ENCODE results near the gene ZGRF1.
"Not testable (repeated sequence)": the region's sequence is repeated elsewhere in the genome, so short reads cannot be mapped to it uniquely, and the experiment has no call there.

ZGRF1 gene

DNA sequence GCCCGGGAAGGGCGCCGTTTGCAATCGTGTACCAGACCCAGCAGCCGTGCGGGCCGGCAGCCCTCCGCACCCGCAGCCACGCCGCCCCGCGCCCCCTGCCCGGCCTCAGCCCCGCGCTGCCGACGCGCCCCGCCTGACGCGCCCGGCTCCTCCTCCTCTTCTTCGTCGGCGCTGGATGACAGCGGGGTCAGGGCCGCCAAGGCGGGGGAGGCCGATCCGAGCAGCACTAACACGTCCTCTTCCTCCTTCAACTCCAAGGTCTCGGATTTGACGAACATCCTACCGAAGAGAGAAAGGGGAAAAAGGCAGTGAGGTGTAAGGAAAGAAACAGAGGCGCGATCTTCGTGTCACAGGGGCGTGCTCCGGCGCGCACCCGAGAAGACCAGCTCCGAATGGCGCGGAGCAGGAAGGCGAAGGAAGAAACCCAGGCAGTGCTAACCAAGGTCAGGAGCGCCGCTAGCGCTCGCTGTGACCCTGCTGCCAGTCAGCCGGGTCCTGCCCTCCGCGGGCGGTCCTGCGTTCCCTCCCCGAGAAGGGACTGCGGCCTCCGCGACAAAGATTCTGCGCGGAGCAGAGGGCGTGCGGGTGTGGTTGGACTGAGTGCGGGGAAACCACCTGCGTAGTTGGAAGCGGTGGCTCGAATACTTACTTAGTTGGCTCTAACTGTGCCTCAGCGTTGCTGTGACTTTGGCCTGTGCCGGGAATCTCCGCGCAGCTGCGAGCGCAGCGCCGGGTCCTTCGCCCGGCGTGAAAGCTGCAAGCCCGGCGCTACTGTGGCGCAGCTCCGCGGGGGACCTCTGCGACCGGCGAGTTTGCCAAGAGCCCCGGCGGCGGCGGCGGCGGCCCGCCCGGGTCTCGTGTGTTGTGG, 121.3 kb downstream of the ZGRF1 start:
- DNase-seq (ENCODE audit: low read depth): no peak

DNA sequence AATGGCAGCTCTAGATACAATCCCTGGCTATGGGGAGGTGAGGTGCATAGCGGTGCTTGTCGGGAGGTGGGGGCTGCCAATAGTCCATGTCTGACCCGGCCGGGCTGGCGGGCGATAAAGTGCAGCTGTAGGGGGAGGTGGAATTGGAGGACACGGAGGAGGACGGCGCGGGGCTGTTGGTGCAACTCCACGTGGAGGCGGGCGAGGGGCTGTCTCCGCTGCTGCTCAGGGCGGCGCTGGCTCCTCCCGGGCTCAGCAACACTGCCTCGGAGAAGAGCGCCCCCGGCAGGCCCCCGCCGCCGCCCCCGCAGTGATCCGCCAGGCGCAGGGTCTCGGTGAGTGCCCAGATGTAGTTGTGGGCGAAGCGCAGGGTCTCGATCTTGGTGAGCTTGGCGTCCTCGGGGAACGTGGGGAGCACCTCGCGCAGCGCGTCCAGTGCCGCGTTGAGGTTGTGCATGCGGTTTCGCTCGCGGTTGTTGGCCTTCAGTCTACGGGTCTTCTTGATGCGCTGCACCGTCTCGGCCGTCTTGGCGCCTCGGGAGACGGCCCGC, 122.0 kb downstream of the ZGRF1 start:
- no peak for DNase-seq (ENCODE audit: low read depth)

DNA sequence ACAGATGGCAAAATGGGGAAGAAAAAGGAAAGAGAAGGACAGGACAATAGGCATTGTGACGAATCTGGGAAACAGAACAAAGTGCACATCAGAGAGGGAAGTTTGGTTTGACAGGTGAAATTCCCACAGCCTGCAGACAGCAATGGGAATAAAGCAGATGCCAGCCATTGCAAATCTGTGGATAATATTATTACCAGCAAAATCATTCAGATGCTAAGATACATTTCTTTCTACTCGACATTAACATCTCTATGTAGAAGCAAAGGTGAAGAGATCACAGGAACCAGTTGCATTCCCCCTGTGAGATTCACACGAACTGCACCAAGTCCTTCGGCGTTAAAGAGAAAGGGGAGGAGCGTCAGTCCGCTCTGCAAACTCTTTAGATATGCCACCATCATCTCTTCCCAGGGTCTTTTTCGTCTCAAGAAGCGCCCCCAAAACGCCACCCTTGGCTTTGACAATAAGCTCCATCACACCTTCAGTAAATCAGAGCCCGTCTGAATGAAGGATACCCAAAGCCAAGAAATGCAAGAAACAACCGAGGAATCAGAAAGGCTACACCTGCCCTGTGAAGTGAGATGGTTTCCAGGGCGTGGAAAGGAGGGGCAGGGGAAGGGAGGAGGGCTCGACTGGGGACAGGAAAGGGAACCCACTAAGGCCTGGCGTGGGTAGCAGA, 122.6 kb downstream of the ZGRF1 start:
- no peak for DNase-seq (ENCODE audit: low read depth)

DNA sequence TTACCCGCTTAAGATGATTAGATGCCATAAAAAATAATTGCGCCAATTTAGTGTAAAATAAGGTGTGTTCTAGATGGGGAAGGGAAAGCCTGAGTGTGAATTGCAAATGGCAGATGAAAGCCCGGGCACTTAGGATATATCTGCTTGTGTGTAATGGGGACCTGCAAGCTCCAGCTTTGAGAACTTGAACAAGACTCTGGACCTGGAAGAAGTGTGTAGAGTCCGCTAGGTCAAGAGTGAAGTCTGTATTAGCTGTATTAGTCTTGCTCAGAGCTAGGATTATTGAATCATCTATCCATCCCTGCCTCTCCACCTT, 124.9 kb downstream of the ZGRF1 start:
- DNase-seq (ENCODE audit: low read depth): no peak

DNA sequence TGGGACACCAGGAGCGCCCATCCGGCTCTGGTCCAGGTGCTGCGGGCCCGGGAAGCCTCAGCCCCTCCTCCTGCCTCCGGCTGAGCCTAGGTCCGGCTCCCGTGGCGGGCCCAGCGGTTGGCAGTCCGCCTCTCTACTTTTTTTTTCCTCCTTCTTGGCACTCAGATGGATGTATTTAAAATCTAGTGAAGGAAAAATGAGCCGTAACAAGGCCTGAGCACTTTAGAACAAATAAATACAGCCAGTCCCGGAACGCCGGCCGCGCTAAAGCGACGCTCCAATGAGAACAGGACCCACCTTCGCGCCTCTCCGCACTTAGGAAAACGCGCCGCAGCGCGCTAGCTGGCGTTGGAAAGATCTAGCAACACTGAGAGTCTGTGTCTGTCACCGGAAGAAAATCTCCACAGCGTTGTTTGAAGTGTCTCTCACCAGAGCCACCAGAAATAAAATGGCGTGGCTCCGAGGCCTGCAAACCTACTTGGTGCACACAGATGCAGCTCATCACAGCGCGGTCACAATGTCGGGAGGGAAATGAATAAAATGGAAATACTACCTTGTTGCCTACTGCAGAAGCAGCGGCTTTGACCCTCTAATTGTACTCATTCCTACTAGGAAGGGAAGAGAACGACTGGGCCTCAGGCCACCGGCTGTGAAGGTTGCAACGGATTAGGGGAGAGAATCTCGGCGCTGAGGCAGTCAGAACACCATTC, 125.5 kb downstream of the ZGRF1 start:
- DNase-seq (ENCODE audit: low read depth): no peak

DNA sequence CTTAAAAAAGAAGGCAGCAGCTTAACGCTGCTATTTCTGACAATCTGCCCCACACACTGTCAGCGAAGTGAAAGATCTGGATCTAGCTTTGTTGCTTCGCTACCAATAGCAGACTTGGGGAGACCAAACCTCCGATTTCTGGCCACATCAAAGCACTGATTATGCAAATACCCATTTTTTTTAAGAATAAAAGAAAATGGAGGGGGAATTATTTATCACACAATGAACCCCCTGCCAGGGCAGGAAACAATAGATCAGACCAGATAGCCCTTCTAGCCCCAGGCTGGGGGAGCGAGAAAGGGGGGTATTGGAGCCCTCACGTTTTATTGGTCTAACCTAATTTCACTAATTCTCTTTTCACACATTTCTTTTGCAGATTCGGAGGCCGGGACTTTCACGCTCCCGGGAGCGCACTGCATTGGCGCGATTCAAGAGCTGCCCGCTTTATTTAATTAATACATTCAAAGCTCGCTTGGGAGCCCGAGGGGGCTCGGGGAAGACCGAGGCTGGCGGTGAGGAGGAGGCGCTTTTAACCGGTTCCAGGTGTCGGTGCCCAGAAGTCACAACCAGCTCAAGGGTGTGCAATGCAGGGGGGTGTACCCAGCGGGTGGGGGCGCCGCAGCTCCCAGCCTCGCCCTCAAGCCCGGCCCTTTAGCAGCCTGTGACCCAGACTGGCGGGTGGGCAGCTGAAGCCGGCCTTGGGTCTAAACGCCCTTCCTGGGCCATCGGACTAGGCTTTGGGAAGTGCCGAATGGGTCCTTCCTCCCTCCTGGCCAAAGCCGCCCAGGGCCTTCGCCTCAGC, 126.2 kb downstream of the ZGRF1 start:
- DNase-seq (ENCODE audit: low read depth): no peak

DNA sequence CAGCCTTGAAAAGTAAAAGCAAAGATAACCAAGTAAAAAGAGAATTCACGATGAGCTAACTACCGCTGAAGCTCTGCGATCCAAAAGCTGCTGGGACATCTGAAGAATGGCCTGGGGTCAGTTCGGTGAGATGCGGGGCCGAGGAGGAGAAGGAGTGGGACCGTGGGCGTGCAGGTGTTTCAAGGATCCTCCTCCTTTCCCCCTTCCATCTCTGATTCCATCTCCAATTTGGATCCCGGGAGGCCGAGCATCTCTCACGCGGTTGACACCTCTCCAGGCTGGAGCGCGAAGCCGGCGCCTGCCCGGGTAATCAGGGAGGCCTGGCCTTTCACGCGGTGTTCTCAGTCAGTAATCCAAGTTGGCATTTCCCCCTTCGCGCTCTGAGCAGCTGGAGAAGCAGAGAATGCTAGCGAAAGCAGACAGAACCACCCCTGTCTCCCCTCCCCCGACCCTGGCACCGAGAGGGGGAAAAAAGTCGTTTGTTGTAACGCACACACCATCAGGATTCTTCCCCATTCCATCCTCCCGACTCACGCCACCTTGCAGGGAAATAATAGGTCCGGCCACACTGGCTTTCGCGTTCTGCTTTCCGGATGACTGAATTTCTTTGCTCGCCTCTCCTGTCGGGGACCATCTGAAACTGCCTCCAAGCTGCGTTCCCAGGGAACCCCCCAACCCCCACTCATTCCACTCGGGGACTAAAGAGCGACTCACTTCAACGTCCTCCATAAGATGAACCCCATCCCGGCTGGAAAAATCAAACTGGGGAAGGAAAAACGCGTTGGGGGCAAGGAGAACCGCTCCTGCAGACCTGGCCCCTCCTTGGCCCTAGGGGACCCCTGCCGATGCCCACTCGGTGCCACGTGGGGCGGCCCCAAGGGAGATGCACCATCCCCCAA, 127.2 kb downstream of the ZGRF1 start:
- no peak for DNase-seq (ENCODE audit: low read depth)

DNA sequence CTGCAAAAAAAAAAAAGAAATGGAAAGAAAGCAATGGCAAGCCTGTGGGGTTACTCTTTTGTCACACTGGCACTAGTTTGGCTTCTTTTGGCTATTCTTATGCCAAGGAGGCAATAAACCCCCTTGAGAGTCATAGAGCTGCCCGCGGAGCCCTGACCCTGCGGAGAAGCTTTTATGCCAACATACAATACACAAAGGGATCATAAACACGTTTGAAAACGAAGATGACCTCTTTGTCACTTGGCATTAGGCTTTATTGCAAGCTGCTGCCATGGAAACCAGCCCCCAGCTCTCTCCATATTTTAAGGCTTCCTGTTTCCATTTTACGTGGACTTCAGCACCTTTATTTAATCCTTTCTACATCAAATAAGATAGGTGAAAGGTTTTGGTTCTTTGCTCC, 128.4 kb downstream of the ZGRF1 start:
- no peak for DNase-seq (ENCODE audit: low read depth)

DNA sequence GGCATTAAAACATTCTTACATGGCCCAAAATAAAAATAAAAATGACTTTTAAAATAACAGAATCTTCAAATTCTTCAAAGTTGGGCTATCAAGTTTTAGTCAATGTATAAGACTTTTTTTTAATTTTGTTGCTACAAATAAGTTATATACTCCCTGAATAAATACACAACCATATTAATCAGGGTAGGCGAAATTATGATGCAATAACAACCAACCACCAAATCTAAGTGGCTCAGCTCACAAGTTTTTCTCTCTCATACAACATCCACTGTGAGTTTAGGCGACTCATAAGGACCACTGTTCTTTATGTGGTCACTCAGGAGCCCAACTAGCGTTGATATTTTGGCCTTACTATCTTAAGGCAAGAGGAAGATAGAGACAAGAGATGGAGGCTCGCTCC, 131.9 kb downstream of the ZGRF1 start:
- no peak for DNase-seq (ENCODE audit: low read depth)

DNA sequence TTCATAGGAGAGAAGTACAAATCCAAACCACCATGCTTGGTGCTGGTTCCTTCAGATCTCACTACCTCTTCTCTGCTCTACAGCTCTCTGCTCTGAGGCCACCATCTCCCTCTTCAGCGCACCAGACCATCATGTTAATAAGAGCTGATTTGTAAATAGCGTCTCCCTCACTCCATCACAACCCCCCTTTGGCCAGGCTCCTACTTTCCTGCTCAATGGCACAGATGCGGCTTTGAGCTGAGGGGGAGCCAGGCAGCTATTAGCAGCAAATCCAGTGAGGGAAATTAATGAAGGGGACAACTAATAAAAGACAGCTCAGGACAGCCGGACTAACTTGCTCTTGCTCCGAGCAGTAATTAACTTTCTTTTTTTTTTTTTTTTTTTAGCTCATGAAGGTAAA, 133.8 kb downstream of the ZGRF1 start:
- no peak for DNase-seq (ENCODE audit: low read depth)

DNA sequence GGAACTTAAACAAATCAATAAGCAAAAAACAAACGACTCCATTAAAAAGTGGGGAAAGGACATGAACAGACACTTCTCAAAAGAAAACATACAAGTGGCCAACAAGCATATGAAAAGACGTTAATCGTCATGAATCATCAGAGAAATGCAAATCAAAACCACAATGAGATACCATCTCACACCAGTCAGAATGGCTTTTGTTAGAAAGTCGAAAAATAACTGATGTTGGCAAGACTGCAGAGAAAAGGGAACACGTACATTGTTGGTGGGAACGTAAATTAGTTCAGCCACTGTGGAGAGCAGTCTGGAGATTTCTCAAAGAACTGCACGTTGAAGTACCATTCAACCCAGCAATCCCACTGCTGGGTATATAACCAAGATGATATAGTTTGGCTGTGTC, 144.4 kb downstream of the ZGRF1 start:
- DNase-seq (ENCODE audit: low read depth): no peak

DNA sequence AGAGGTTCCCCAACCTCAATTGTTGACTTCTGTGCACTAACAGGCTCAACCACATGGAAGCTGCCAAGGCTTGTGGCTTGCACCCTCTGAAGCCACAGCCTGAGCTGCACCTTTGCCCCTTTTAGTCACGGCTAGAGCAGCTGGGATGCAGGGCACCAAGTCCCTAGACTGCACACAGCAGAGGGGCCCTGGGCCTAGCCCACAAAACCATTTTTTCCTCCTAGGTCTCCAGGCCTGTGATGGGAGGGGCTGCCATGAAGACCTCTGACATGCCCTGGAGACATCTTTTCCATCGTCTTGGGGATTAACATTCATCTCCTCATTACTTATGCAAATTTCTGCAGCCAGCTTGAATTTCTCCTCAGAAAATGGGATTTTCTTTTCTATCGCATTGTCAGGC, 145.9 kb downstream of the ZGRF1 start:
- not testable (repeated sequence) for DNase-seq (ENCODE audit: low read depth)
